ENCODE measurements around the gene MXD3.

- TF ChIP-seq REST (IDR thresholded peaks at IDR 0.05) (no peak), TFCP2L1 (CRISPR knock-in tag; IDR thresholded peaks at IDR 0.05) (no peak), MAX (IDR thresholded peaks at IDR 0.05) (no peak), CTCF (IDR thresholded peaks at IDR 0.05) (no peak), EHMT2 (IDR thresholded peaks at IDR 0.05; ENCODE audit: low read depth) (no peak), ESRRA (IDR thresholded peaks at IDR 0.05; ENCODE audit: borderline replicate concordance, low read length) (no peak), ZSCAN20 (CRISPR knock-in tag; IDR thresholded peaks at IDR 0.05) (no peak), PHF8 (IDR thresholded peaks at IDR 0.05; ENCODE audit: borderline replicate concordance, low read depth) (no peak), KDM1A (IDR thresholded peaks at IDR 0.05; ENCODE audit: low read depth) (no peak), POLR2A (IDR thresholded peaks at IDR 0.05; ENCODE audit: low read length) (no peak), CEBPB (IDR thresholded peaks at IDR 0.05) (no peak), SREBF2 (IDR thresholded peaks at IDR 0.05) (no peak), SMC3 (IDR thresholded peaks at IDR 0.05) (no peak), RCOR1 (IDR thresholded peaks at IDR 0.05; ENCODE audit: low read depth, low read length) (no peak)
These were observed 27.5 kb upstream of the MXD3 start for GRCh38 chr5:177339107-177339638.

Data from A549 (cell line).